Activated naive CD8-positive, alpha-beta T cell (primary cell): ENCODE data around the gene TNPO3.
A peak's percentile ranks its signal among the peaks of the same experiment; 100 is the strongest.
"Not testable (repeated sequence)": the region's sequence is repeated elsewhere in the genome, so short reads cannot be mapped to it uniquely, and the experiment has no call there.

Source experiments
- H3K27ac Mint-ChIP-seq: one replicate; pipeline ENCODE4 v1.8.0; 2021; ENCODE audit warnings: mixed read lengths
- H3K27me3 Mint-ChIP-seq: one replicate; pipeline ENCODE4 v1.8.0; 2021; ENCODE audit warnings: mixed read lengths
- H3K36me3 Mint-ChIP-seq: one replicate; pipeline ENCODE4 v1.8.0; 2021; ENCODE audit warnings: mixed read lengths
- H3K4me1 Mint-ChIP-seq: one replicate; pipeline ENCODE4 v1.8.0; 2021; ENCODE audit warnings: low read depth, mixed read lengths
- H3K4me3 Mint-ChIP-seq: one replicate; pipeline ENCODE4 v1.8.0; 2021; ENCODE audit warnings: mild to moderate bottlenecking, mixed read lengths
- H3K9me3 Mint-ChIP-seq: one replicate; pipeline ENCODE4 v1.8.0; 2021; ENCODE audit warnings: low read depth, mixed read lengths

TNPO3 gene

DNA sequence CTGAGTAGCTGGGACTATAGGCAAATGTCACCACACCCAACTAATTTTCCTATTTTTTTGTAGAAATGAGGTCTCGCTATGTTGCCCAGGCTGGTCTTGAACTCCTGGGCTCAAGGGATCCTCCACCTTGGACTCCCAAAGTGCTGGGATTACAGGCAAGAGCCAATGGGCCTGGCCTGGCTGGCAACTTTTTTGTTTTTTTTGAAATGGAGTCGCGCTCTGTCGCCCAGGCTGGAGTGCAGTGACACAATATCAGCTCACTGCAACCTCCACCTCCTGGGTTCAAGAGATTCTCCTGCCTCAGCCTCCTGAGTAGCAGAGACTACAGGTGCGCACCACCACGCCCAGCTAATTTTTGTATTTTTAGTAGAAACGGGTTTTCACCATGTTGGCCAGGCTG lies 3.5 kb downstream of the TNPO3 start:
- H3K4me3 Mint-ChIP-seq, H3K27ac Mint-ChIP-seq, H3K9me3 Mint-ChIP-seq, H3K27me3 Mint-ChIP-seq: not testable (repeated sequence)
- Mint-ChIP-seq H3K36me3 (peaks cover 13% of the 10 kb centered on the region), H3K4me1 (peaks cover 64% of the 10 kb centered on the region)

DNA sequence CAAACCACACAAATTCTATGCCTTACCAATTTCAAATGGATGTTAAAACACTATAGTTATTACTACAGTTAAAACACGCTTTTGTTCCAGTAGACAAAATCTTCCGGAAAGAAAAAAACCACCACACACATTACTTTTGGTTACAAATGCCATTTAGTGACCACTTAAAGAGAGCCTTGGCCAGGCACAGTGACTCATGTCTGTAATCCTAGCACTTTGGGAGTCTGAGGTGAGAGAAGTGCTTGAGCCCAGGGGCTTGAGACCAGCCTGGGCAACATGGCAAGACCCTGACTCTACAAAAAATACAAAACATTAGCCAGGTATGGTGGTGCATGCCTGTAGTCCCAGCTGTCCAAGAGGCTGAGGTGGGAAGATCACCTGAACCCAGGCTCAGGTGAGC lies 7.2 kb downstream of the TNPO3 start:
- Mint-ChIP-seq H3K4me3 (no peak overlapping the region), H3K27ac (no peak overlapping the region), H3K9me3 (no peaks in the 10 kb centered on the region), H3K4me1 (peaks cover 76% of the 10 kb centered on the region), H3K36me3 (peaks cover 19% of the 10 kb centered on the region), H3K27me3 (no peaks in the 10 kb centered on the region)

DNA sequence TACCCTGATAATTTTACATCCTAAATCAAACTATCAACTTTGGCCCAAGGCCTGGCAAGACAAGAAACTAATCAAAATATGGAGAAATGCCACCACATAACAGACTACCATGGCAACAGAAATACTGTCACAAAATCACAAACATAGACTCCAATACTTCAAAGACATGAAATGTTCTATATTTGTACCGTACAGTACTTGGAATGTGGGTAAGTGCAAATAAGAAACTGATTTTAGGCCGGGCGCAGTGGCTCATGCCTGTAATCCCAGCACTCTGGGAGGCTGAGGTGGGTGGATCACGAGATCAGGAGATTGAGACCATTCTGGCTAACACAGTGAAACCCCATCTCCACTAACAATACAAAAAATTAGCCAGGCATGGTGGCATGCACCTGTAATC lies 9.2 kb downstream of the TNPO3 start:
- peaks cover 83% of the 10 kb centered on the region for H3K4me1 Mint-ChIP-seq

DNA sequence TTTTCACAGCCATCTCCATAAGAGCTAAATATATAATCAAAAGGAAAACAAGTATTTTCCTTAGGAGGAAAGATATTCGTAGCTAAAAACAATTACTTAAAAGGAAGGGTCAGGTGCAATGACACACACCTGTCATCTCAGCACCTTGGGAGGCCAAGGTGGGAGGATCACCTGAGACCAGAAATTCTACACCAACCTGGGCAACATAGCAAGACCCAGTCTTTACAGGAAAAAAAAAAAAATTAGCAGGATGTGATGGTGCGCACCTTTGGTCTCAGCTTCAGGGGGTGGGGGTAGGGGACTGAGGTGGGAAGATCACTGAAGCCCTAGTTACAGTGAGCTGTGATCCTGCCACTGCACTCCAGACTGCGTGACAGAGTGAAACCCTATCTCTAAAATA lies 11.9 kb downstream of the TNPO3 start:
- Mint-ChIP-seq H3K4me3 (no peak overlapping the region), H3K9me3 (no peaks in the 10 kb centered on the region), H3K4me1 (peaks cover 74% of the 10 kb centered on the region), H3K27me3 (no peaks in the 10 kb centered on the region), H3K36me3 (peaks cover 17% of the 10 kb centered on the region), H3K27ac (peak overlapping the region; percentile 22)

More for the DNA sequence above, 9.2 kb downstream of the TNPO3 start:
- Mint-ChIP-seq H3K27me3 (no peaks in the 10 kb centered on the region), H3K27ac (no peak overlapping the region), H3K36me3 (peaks cover 19% of the 10 kb centered on the region), H3K9me3 (no peaks in the 10 kb centered on the region), H3K4me3 (peak overlapping the region; percentile 17)

DNA sequence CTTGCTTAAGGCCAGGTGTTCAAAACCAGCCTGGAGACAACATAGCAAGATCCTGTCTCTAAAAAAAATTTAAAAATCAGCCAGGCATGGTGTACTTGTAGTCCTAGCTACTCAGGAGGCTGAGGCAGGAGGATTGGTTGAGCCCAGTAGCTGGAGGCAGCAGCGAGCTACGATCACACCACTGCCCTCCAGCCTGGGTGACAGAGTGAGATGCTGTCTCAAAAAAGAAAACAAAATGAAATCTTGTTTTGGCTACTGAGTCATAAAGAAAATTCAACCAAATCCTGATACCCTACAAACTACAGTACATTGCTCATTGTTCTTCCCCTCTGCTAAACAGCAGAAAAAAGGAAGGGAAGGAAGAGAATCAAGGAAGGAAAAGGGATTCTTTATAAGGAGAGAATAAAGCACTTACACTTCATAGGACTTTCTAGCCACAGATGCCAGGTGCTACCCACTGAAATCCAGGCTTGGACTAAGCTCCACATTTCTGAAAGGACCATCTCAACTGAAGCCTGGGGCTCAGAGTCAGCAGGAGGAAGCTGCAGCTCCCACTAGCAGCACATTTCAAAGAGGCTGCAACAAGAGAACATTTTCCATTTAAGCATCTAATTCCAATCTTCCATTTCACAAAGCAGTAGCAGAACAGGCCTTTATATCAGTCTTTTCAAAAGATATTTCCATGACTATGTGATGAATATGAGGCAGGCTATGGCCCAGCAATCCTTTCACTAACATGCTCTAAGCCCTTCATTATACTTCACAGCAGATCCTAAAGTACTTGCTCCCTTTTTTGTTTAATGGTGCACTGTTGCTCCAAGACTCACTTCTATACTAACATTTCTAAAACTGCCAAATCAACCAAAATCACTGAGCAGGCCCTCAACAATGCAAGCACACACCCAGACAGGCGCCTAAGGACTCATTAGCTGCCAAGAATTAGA lies 13.5 kb downstream of the TNPO3 start:
- Mint-ChIP-seq H3K27ac (peak overlapping the region; percentile 0), H3K9me3 (no peaks in the 10 kb centered on the region), H3K36me3 (peaks cover 15% of the 10 kb centered on the region), H3K4me3 (no peak overlapping the region), H3K27me3 (no peaks in the 10 kb centered on the region), H3K4me1 (peaks cover 70% of the 10 kb centered on the region)

DNA sequence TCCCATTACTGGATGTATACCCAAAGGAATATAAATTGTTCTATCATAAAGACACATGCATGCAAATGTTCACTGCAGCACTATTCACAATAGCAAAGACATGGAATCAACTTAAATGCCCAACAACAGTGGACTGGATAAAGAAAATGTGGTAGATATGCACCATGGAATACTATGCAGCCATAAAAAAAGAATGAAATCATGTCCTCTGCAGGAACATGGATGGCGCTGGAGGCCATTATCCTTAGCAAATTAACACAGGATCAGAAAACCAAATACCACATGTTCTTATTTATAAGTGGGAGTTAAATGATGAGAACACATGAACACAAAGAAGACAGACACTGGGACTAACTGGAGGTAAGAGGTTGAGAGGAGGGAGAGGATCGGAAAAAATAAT lies 16.4 kb downstream of the TNPO3 start:
- Mint-ChIP-seq H3K36me3 (peaks cover 19% of the 10 kb centered on the region), H3K4me1 (peaks cover 57% of the 10 kb centered on the region), H3K27ac (peak overlapping the region; percentile 28)
- not testable (repeated sequence) for H3K9me3 Mint-ChIP-seq, H3K27me3 Mint-ChIP-seq, H3K4me3 Mint-ChIP-seq

DNA sequence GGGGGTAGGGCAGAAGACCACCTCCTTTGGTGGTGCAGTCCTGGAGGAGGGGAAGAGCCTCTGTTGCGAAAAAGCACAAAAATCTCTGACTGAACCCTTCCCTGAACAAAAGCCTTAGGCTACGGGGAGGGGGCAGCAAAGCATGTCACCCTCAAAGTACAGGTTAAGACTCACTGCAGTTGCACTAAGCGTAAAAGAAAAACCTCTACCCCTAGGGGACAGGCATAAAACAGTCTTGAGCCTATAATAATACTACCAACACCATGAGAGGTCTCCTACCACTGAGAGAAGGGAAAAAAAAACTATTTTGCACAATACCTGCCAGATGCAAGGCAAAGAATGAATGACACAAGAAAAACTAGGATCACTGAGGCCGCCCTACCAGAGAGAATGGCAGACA lies 17.3 kb downstream of the TNPO3 start:
- H3K36me3 Mint-ChIP-seq = peaks cover 19% of the 10 kb centered on the region
- H3K27me3 Mint-ChIP-seq = no peaks in the 10 kb centered on the region
- H3K4me1 Mint-ChIP-seq = peaks cover 55% of the 10 kb centered on the region
- peak overlapping the region; percentile 24 for H3K27ac Mint-ChIP-seq
- no peaks in the 10 kb centered on the region for H3K9me3 Mint-ChIP-seq
- H3K4me3 Mint-ChIP-seq = no peak overlapping the region

DNA sequence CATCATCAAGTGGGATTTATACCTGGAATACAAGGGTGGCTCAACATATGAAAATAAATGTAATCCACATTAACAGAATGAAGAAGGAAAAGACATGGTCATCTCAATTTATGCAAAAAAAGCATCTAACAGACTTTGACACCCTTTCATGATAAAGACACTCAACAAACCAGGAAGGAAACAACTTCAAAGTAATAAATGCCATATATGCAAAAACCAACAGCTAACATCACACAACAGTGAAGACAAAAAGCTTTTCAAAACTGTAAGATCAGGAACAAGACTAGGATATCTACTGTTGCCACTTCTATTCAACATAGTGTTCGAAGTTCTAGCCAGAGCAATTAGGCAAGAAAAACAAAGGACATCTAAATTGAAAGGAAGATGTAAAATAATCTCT lies 22.9 kb downstream of the TNPO3 start:
- Mint-ChIP-seq H3K27me3 (no peaks in the 10 kb centered on the region), H3K4me1 (peaks cover 57% of the 10 kb centered on the region), H3K9me3 (no peaks in the 10 kb centered on the region), H3K4me3 (no peak overlapping the region), H3K27ac (no peak overlapping the region), H3K36me3 (peaks cover 16% of the 10 kb centered on the region)

DNA sequence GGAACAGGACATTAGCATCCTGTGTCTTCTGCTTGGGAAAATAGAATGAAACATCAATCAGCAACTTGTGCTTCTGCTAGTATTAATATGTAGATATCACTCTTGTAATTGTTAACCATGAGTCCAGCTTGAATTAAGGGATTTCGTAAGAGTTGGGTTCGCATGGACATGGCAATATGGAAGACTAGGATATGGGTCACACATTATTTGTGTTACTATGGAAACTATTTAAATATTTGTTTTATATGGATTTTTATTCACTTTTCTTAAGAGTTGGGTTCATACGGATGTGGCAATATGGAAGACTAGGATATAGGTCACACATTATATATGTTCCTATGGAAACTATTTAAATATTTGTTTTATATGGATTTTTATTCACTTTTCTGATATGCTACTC lies 24.5 kb downstream of the TNPO3 start:
- H3K27me3 Mint-ChIP-seq = no peaks in the 10 kb centered on the region
- H3K36me3 Mint-ChIP-seq = peaks cover 14% of the 10 kb centered on the region
- H3K27ac Mint-ChIP-seq = no peak overlapping the region
- H3K9me3 Mint-ChIP-seq = no peaks in the 10 kb centered on the region
- H3K4me1 Mint-ChIP-seq = peaks cover 53% of the 10 kb centered on the region
- H3K4me3 Mint-ChIP-seq = no peak overlapping the region

DNA sequence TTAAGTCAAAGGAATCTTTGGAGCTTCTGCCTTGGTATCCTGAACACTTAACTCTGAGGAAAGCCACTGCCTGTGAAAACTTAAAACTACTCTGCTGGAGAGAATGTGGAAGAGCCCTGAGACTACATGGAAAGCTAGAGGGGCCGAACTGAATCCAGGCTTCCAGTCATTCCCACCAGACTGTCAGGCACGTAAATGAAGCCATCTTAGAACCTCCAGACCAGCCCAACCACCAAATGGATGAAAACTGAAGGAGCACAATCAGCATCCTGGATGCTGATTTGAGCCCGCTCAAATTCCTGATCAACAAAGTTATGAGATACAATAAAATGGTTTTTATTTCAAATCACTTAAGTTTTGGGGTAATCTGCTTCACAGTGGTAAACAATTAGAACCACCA lies 30.8 kb downstream of the TNPO3 start:
- Mint-ChIP-seq H3K27ac (no peak overlapping the region), H3K4me3 (no peak overlapping the region), H3K4me1 (peaks cover 46% of the 10 kb centered on the region), H3K36me3 (peaks cover 2% of the 10 kb centered on the region), H3K9me3 (no peaks in the 10 kb centered on the region), H3K27me3 (no peaks in the 10 kb centered on the region)

DNA sequence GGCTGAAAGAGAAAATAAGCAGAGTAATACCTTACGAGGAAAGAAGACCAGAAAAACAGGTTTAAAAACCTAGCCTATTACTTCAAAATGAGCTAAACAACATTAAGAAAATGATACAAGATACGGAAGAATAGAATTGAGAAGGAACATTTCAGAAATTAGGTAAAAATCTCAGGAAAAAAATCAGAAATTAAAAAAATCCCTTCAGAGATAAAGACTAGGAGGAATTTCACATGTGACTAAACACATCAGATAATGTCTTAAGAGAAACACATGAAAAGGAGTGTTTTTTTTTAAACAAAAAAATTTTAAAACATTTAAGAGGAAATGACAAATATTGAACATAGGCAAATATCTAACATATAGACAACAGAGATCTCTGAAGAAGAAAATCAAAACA lies 33.3 kb downstream of the TNPO3 start:
- no peaks in the 10 kb centered on the region for H3K27me3 Mint-ChIP-seq

DNA sequence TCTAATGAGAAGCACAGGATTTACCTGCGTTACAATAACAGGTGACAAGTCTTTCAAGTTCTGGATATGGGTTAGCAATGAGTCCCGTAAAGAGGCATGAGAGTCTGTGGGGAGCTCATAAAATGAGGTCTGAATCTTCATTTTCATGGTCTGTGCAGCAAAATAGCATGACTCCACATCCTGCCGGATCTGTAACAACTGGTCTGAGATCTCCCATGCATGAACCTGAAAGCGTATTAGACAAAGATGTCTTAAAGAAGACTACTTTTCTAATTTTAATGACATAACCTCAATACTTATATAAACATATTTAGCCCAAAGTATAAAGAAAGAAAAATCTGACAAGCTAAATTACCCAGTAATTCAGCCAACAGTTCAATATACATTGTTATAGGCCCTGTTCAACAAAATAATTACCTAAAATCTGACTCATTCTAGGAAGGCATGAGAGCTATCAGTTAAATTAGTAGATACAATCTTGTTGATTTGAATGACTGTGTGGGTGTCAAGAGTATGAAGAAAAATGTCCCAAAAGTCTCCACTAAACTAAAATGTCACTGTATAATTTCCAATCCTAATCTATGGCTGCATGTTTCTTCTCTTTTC lies 36.9 kb downstream of the TNPO3 start:
- Mint-ChIP-seq H3K4me1 (peaks cover 29% of the 10 kb centered on the region), H3K9me3 (no peaks in the 10 kb centered on the region), H3K36me3 (peaks cover 8% of the 10 kb centered on the region), H3K27me3 (no peaks in the 10 kb centered on the region), H3K4me3 (no peak overlapping the region), H3K27ac (peak overlapping the region; percentile 30)

More for the DNA sequence above, 33.3 kb downstream of the TNPO3 start:
- Mint-ChIP-seq H3K4me1 (peaks cover 43% of the 10 kb centered on the region), H3K9me3 (no peaks in the 10 kb centered on the region), H3K36me3 (no peaks in the 10 kb centered on the region), H3K4me3 (no peak overlapping the region), H3K27ac (no peak overlapping the region)

DNA sequence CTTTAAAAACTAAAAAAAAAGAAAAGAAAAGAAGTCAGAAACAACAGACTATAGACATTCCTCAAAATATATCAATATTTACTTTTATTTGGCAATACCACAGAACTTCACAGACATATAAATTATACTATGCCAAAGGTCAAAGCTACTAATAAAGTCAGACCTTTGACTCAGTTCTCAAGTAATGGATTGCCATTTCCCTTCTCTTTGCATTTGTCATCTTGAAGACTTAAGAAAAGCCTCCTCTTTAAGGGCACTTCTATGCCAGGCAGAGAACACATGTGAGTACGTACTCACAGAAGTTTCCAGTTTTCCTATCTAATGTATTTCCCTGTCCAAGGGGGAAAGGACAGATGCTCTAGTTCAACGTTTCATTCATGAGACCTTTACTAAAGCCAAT lies 37.6 kb downstream of the TNPO3 start:
- H3K9me3 Mint-ChIP-seq = no peaks in the 10 kb centered on the region
- peaks cover 8% of the 10 kb centered on the region for H3K36me3 Mint-ChIP-seq
- no peak overlapping the region for H3K4me3 Mint-ChIP-seq
- H3K4me1 Mint-ChIP-seq = peaks cover 24% of the 10 kb centered on the region
- no peaks in the 10 kb centered on the region for H3K27me3 Mint-ChIP-seq
- peak overlapping the region; percentile 30 for H3K27ac Mint-ChIP-seq

DNA sequence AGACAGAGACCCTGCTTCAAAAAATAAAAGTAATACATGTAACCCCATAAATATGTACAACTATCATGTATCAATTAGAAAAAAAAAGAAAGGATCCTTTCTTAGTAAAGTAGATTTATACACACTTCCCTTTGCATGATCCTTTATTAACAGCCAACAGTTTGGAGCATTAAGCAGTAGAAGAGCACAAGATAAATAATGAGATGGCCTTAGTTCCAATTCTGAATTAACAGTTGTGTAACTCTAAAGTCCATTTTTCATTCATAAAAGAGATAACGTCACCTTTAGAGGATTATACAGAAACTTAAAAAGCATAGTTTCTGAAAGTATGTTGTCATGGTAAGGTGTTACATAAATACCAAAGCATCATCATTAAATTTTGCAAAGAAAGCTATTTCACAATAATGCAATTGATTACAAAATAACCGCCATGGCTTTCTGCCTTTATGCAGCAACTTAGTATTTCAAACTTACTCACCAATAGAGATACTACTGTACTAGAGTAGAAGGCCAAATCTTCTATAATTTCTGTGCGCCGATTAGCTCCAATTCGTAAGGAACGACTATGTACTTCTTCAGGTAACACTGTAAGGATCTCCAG lies 40.3 kb downstream of the TNPO3 start:
- Mint-ChIP-seq H3K36me3 (peaks cover 10% of the 10 kb centered on the region), H3K9me3 (no peaks in the 10 kb centered on the region), H3K4me1 (peaks cover 20% of the 10 kb centered on the region), H3K27ac (peak overlapping the region; percentile 6), H3K27me3 (no peaks in the 10 kb centered on the region), H3K4me3 (no peak overlapping the region)

DNA sequence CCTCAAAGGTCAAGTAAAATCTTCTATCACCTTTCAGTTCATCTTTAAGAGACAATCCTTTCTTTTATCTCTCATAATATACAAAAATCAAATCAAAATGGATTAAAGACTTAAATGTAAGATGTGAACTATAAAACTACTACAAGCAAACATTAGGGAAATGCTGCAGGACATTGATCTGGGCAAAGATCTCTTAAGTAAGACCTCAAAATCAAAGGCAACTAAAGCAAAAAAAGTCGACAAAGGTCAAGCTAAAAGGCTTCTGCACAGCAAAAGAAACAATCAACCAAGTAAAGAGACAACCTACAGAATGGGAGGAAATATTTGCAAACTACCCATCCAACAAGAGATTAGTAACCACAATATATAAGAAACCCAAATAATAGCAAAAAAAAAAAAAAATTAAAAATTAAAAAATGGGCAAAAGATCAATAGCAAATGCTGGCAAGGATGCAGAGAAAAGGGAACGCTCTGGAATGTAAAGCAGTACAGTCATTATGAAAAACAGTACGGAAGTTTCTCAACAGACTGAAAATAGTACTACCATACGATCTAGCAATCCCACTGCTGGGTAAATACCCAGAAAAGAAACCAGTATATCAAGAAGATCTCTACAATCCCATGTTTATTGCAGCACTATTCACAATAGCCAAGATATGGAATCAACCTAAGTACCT lies 41.7 kb downstream of the TNPO3 start:
- Mint-ChIP-seq H3K27me3 (no peaks in the 10 kb centered on the region), H3K4me1 (peaks cover 28% of the 10 kb centered on the region), H3K27ac (no peak overlapping the region), H3K36me3 (peaks cover 10% of the 10 kb centered on the region), H3K4me3 (no peak overlapping the region), H3K9me3 (no peaks in the 10 kb centered on the region)
